ENCODE results near the gene LGALS7.

DNA sequence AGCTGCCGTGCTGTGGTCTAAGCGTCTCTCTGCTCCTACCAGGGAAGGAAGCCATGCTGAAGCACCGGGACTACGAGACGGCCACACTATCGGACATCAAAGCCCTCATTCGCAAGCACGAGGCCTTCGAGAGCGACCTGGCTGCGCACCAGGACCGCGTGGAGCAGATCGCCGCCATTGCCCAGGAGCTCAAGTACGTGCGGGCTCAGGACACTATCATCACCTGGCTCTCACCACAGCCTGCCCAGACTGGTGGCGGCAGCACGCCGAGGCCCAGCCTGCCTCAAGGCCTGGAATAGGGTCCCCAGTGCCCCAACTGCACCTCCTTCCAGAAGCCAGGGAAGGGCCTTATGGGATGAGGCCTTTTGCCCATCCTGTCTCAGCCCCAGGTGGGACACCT is 51.8 kb downstream of the LGALS7 start:
- TF ChIP-seq, protein P1, sequence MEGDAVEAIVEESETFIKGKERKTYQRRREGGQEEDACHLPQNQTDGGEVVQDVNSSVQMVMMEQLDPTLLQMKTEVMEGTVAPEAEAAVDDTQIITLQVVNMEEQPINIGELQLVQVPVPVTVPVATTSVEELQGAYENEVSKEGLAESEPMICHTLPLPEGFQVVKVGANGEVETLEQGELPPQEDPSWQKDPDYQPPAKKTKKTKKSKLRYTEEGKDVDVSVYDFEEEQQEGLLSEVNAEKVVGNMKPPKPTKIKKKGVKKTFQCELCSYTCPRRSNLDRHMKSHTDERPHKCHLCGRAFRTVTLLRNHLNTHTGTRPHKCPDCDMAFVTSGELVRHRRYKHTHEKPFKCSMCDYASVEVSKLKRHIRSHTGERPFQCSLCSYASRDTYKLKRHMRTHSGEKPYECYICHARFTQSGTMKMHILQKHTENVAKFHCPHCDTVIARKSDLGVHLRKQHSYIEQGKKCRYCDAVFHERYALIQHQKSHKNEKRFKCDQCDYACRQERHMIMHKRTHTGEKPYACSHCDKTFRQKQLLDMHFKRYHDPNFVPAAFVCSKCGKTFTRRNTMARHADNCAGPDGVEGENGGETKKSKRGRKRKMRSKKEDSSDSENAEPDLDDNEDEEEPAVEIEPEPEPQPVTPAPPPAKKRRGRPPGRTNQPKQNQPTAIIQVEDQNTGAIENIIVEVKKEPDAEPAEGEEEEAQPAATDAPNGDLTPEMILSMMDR (conservative IDR thresholded peaks at IDR 0.05; ENCODE audit: low read length): no peak
- TF ChIP-seq EZH2phosphoT487 (IDR thresholded peaks at IDR 0.05; ENCODE audit: borderline replicate concordance, low read depth, low read length): no peak
